SU-DHL-6 (cell line): ENCODE results near the gene INSR.

Source experiments
- EZH2phosphoT487 ChIP-seq: fragments of 200-600 bp; sonication (generic), shearing (Covaris generic); conservative IDR thresholded peaks from 2 replicates; pipeline ENCODE4 v1.6.1; 2018; ENCODE audit warnings: mild to moderate bottlenecking, antibody characterized with exemption, low read length, moderate library complexity, mixed read lengths
- TF ChIP-seq, protein P1 (sequence below): fragments of 200-600 bp; sonication (generic); IDR thresholded peaks from one replicate; pipeline ENCODE4 v1.5.1; 2017; ENCODE audit warnings: antibody characterized with exemption, mild to moderate bottlenecking, low read length, moderate library complexity; ENCODE audit not compliant: insufficient read depth, poor library complexity, severe bottlenecking

DNA sequence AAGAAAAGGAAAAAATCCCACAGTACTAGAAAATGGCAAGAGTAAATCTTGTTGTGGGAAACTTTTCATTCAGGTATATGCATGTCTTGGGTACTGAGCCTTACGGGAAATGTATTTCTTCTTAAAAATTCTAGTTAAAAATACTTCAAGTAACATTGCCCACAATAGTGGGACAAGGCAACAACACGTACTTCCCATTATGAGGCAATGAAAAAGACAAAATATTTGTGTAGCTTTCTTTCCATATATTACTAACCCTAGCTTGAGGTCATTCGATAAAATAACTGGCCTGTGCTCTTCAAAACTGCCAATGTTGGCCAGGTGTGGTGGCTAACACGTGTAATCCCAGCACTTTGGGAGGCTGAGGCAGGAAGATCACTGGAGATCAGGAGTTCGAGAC, 99.2 kb downstream of the INSR start:
- TF ChIP-seq, protein P1, sequence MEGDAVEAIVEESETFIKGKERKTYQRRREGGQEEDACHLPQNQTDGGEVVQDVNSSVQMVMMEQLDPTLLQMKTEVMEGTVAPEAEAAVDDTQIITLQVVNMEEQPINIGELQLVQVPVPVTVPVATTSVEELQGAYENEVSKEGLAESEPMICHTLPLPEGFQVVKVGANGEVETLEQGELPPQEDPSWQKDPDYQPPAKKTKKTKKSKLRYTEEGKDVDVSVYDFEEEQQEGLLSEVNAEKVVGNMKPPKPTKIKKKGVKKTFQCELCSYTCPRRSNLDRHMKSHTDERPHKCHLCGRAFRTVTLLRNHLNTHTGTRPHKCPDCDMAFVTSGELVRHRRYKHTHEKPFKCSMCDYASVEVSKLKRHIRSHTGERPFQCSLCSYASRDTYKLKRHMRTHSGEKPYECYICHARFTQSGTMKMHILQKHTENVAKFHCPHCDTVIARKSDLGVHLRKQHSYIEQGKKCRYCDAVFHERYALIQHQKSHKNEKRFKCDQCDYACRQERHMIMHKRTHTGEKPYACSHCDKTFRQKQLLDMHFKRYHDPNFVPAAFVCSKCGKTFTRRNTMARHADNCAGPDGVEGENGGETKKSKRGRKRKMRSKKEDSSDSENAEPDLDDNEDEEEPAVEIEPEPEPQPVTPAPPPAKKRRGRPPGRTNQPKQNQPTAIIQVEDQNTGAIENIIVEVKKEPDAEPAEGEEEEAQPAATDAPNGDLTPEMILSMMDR = no peak
- no peak for TF ChIP-seq EZH2phosphoT487
